K562 (cell line): ENCODE data around the gene ANXA1. TPM values are rescaled to one million over a fixed set of nuclear protein-coding genes. Genes with fewer than 3 reads are reported as not detected.

Experiments
- ADNP ChIP-seq: fragments of 200-800 bp; sonication (Bioruptor generic); IDR thresholded peaks from 2 replicates; pipeline ENCODE4 v1.6.1; 2016; ENCODE audit warnings: missing genetic modification characterization, missing compliant biosample characterization
- C11orf30 ChIP-seq: fragments of 450-650 bp; IDR thresholded peaks from 2 replicates; pipeline ENCODE4 v1.6.1; 2016; ENCODE audit warnings: low read depth, mild to moderate bottlenecking
- ELF1 ChIP-seq: fragments of 200-800 bp; sonication (Bioruptor generic); IDR thresholded peaks from 2 replicates; pipeline ENCODE4 v1.6.1; 2016; ENCODE audit warnings: missing genetic modification characterization, missing compliant biosample characterization
- HDAC1 ChIP-seq, 2 experiments: fragments of 450-650 bp; IDR thresholded peaks; 2 replicates each; pipeline ENCODE4 v1.6.1; 2016 to 2017; ENCODE audit warnings: inconsistent platforms in 1 of 2, mild to moderate bottlenecking in 1 of 2, moderate library complexity in 1 of 2
- HNRNPL ChIP-seq: fragments of 200-400 bp; formaldehyde crosslinking; IDR thresholded peaks from 2 replicates; pipeline ENCODE4 v1.6.1; 2017; ENCODE audit warnings: low read depth, mild to moderate bottlenecking, low read length
- JUN ChIP-seq, 2 experiments: sonication (generic) in 1 of 2; formaldehyde crosslinking in 1 of 2; IDR thresholded peaks; 2 replicates each; pipeline versions ENCODE4 v1.6.1 to v1.8.0; 2012 to 2022; ENCODE audit warnings: borderline replicate concordance in 2 of 2, mild to moderate bottlenecking in 2 of 2, improper control_type of control experiment in 1 of 2, low read depth in 1 of 2, low read length in 1 of 2, missing genetic modification reagents in 1 of 2
- JUND ChIP-seq, 2 experiments: IDR thresholded peaks; 2 replicates in 1 of 2; 3 replicates in 1 of 2; pipeline ENCODE4 v1.6.1; 2011; ENCODE audit warnings: borderline replicate concordance in 2 of 2, low read depth in 2 of 2, low read length in 2 of 2, improper control_type of control experiment in 1 of 2, missing biosample characterization in 1 of 2, missing genetic modification characterization in 1 of 2, missing genetic modification reagents in 1 of 2
- KHSRP ChIP-seq: fragments of 450-650 bp; IDR thresholded peaks from 2 replicates; pipeline ENCODE4 v1.6.1; 2017
- NBN ChIP-seq: fragments of 450-650 bp; IDR thresholded peaks from 2 replicates; pipeline ENCODE4 v1.6.1; 2016; ENCODE audit warnings: low read depth, mild to moderate bottlenecking
- NFATC3 ChIP-seq: fragments of 450-650 bp; IDR thresholded peaks from 2 replicates; pipeline ENCODE4 v1.6.1; 2017; ENCODE audit warnings: mild to moderate bottlenecking
- NFE2 ChIP-seq: IDR thresholded peaks from 2 replicates; pipeline ENCODE4 v1.6.1; 2014; ENCODE audit warnings: antibody characterized with exemption, low read depth
- NR4A1 ChIP-seq, 2 experiments: fragments of 250-450 bp in 1 of 2; fragments of 450-650 bp in 1 of 2; sonication (Bioruptor Pico) in 1 of 2; IDR thresholded peaks; 2 replicates each; pipeline versions ENCODE4 v1.4.0 to v1.6.1; 2016 to 2020; ENCODE audit warnings: mild to moderate bottlenecking in 2 of 2, missing compliant biosample characterization in 1 of 2, missing genetic modification characterization in 1 of 2, moderate library complexity in 1 of 2
- PML ChIP-seq: IDR thresholded peaks from 2 replicates; pipeline ENCODE4 v1.6.1; 2012; ENCODE audit warnings: low read length, inconsistent platforms
- POLR2H ChIP-seq: IDR thresholded peaks from 2 replicates; pipeline ENCODE4 v1.6.1; 2016; ENCODE audit warnings: missing genetic modification characterization, low read depth, mild to moderate bottlenecking, control low read depth, missing compliant biosample characterization, moderate library complexity
- RFX5 ChIP-seq: IDR thresholded peaks from 2 replicates; pipeline ENCODE4 v1.6.1; 2011; ENCODE audit warnings: low read depth, mild to moderate bottlenecking, improper control_type of control experiment, low read length
- SNIP1 ChIP-seq: fragments of 450-650 bp; IDR thresholded peaks from 2 replicates; pipeline ENCODE4 v1.7.1; 2017; ENCODE audit warnings: low read depth, mild to moderate bottlenecking
- STAT5B ChIP-seq: fragments of 250-450 bp; sonication (Bioruptor Pico); IDR thresholded peaks from 2 replicates; pipeline ENCODE4 v1.8.0; 2021; ENCODE audit warnings: mild to moderate bottlenecking, inconsistent platforms
- ZFP1 ChIP-seq: fragments of 450-650 bp; formaldehyde crosslinking; IDR thresholded peaks from 2 replicates; pipeline ENCODE4 v1.4.0; 2020; ENCODE audit warnings: mild to moderate bottlenecking, mixed read lengths
- ZKSCAN1 ChIP-seq: fragments of 150-350 bp; IDR thresholded peaks from 2 replicates; pipeline ENCODE4 v1.6.1; 2016; ENCODE audit warnings: low read depth, low read length
- ZNF224 ChIP-seq: sonication (generic); formaldehyde crosslinking; IDR thresholded peaks from 2 replicates; pipeline ENCODE4 v1.8.0; 2022; ENCODE audit warnings: mild to moderate bottlenecking, missing genetic modification reagents
- polyA plus RNA-seq, 8 experiments: library from polyadenylated mRNA; depleted of rRNA in 4 of 8; stranded (reverse) in 5 of 8; unstranded in 3 of 8; fragments of >200 nt; fragmentation: Nextera tagmentation in 2 of 8; fragmentation: Illumina TruSeq in 1 of 8; extraction: Ambion mirVana in 2 of 8; extraction: Trizol in 1 of 8; gene quantifications; 2 replicates each; pipeline versions ENCODE4 v1.2.1 to v1.2.3, GENCODE V29; 2011 to 2014; ENCODE audit warnings: inconsistent platforms in 1 of 8, missing spikeins in 1 of 8
- total RNA-seq, 7 experiments: library from RNA; depleted of rRNA in 6 of 7; stranded (reverse); fragments of >200 nt in 6 of 7; fragmentation: Illumina TruSeq in 2 of 7; extraction: Trizol in 2 of 7; gene quantifications; 2 replicates each; pipeline versions ENCODE4 v1.2.1 to v1.2.3, GENCODE V29; 2011 to 2021; ENCODE audit warnings: low replicate concordance in 1 of 7
- TF ChIP-seq, protein P1 (sequence below): fragments of 450-650 bp; IDR thresholded peaks from 2 replicates; pipeline ENCODE4 v1.6.1; 2017; ENCODE audit warnings: antibody characterized with exemption, mild to moderate bottlenecking

Gene ANXA1
- total and polyA plus RNA-seq, 9 of the 15 experiments (the other 6 are each of a cell fraction or from before 2014, with no cell fraction given) = 406 to 1,298 (median 620) TPM

- TF ChIP-seq STAT5B (CRISPR knock-in tag) (no peak), HDAC1 (IDR thresholded peaks at IDR 0.05) (peak in 1 of 2 experiments; percentile 31; a peak in 1 of 4 replicates), ZNF224 (CRISPR knock-in tag) (no peak), NFE2 (peak; percentile 83), C11orf30 (peak; percentile 81), ZKSCAN1 (no peak), NR4A1 (CRISPR knock-in tag; IDR thresholded peaks at IDR 0.05) (no peak), NR4A1 (tag; IDR thresholded peaks at IDR 0.05) (no peak), JUND (IDR thresholded peaks at IDR 0.05; ENCODE audit: borderline replicate concordance, low read depth, low read length) (peak; percentile 99), JUND (tag; IDR thresholded peaks at IDR 0.05; ENCODE audit: borderline replicate concordance, low read depth, low read length) (peak; percentile 99), HNRNPL (no peak), ADNP (tag) (peak; percentile 36; the same call in 1 of the 2 replicates), NBN (peak; percentile 58; the same call in 1 of the 2 replicates), PML (no peak), SNIP1 (no peak), JUN (IDR thresholded peaks at IDR 0.05; ENCODE audit: borderline replicate concordance, low read depth, low read length) (peak; percentile 97), JUN (CRISPR knock-in tag; IDR thresholded peaks at IDR 0.05; ENCODE audit: borderline replicate concordance) (no peak), ZFP1 (CRISPR knock-in tag) (no peak), RFX5 (no peak), NFATC3 (0 out of 2 replicates have a peak, but pooled peaks have one; percentile 39), KHSRP (no peak; the same call in 1 of the 2 replicates), POLR2H (tag) (peak; percentile 38; the same call in 1 of the 2 replicates), ELF1 (peak; percentile 35; the same call in 1 of the 2 replicates)
- TF ChIP-seq, protein P1, sequence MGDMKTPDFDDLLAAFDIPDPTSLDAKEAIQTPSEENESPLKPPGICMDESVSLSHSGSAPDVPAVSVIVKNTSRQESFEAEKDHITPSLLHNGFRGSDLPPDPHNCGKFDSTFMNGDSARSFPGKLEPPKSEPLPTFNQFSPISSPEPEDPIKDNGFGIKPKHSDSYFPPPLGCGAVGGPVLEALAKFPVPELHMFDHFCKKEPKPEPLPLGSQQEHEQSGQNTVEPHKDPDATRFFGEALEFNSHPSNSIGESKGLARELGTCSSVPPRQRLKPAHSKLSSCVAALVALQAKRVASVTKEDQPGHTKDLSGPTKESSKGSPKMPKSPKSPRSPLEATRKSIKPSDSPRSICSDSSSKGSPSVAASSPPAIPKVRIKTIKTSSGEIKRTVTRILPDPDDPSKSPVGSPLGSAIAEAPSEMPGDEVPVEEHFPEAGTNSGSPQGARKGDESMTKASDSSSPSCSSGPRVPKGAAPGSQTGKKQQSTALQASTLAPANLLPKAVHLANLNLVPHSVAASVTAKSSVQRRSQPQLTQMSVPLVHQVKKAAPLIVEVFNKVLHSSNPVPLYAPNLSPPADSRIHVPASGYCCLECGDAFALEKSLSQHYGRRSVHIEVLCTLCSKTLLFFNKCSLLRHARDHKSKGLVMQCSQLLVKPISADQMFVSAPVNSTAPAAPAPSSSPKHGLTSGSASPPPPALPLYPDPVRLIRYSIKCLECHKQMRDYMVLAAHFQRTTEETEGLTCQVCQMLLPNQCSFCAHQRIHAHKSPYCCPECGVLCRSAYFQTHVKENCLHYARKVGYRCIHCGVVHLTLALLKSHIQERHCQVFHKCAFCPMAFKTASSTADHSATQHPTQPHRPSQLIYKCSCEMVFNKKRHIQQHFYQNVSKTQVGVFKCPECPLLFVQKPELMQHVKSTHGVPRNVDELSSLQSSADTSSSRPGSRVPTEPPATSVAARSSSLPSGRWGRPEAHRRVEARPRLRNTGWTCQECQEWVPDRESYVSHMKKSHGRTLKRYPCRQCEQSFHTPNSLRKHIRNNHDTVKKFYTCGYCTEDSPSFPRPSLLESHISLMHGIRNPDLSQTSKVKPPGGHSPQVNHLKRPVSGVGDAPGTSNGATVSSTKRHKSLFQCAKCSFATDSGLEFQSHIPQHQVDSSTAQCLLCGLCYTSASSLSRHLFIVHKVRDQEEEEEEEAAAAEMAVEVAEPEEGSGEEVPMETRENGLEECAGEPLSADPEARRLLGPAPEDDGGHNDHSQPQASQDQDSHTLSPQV = peak; percentile 81
Observed at GRCh38 chr9:73149371-73150067, 2.1 kb upstream of the ANXA1 start (continued).
